HepG2 (cell line): ENCODE results near the gene SRRM3. TPM values are rescaled to one million over a fixed set of nuclear protein-coding genes. Genes with fewer than 3 reads are reported as not detected.
A peak's percentile ranks its signal among the peaks of the same experiment; 100 is the strongest.

Source experiments
- ARID5B ChIP-seq: IDR thresholded peaks from 2 replicates; pipeline ENCODE4 v1.4.0; 2020; ENCODE audit warnings: mild to moderate bottlenecking, missing genetic modification reagents
- CBX5 ChIP-seq: sonication (generic); formaldehyde crosslinking; IDR thresholded peaks from 2 replicates; pipeline ENCODE4 v1.4.0; 2020; ENCODE audit warnings: missing genetic modification reagents, borderline replicate concordance
- CCDC6 ChIP-seq: sonication (generic); formaldehyde crosslinking; IDR thresholded peaks from 2 replicates; pipeline ENCODE4 v1.8.1; 2022; ENCODE audit warnings: mild to moderate bottlenecking, missing genetic modification reagents, moderate library complexity
- MXD1 ChIP-seq: sonication (generic); formaldehyde crosslinking; IDR thresholded peaks from 2 replicates; pipeline ENCODE4 v1.4.0; 2020; ENCODE audit warnings: mild to moderate bottlenecking, missing genetic modification reagents
- NR2C2 ChIP-seq: sonication (generic); formaldehyde crosslinking; IDR thresholded peaks from 2 replicates; pipeline ENCODE4 v1.4.0; 2020; ENCODE audit warnings: missing genetic modification reagents, mild to moderate bottlenecking, moderate library complexity, borderline replicate concordance
- RARG ChIP-seq: sonication (generic); formaldehyde crosslinking; IDR thresholded peaks from 2 replicates; pipeline ENCODE4 v1.4.0; 2020; ENCODE audit warnings: low read depth, mild to moderate bottlenecking, missing genetic modification reagents
- REST ChIP-seq, 2 experiments: IDR thresholded peaks; 2 replicates each; pipeline ENCODE4 v1.6.1; 2011 to 2012; ENCODE audit warnings: low read length in 2 of 2, borderline replicate concordance in 1 of 2, low read depth in 1 of 2, mild to moderate bottlenecking in 1 of 2, moderate library complexity in 1 of 2
- SNAPC5 ChIP-seq: sonication (generic); formaldehyde crosslinking; IDR thresholded peaks from 2 replicates; pipeline ENCODE4 v1.8.1; 2023; ENCODE audit warnings: mild to moderate bottlenecking, missing genetic modification reagents, borderline replicate concordance
- ZBTB49 ChIP-seq: sonication (generic); formaldehyde crosslinking; IDR thresholded peaks from 2 replicates; pipeline ENCODE4 v1.4.0; 2020; ENCODE audit warnings: missing genetic modification reagents, borderline replicate concordance
- ZC3H13 ChIP-seq: sonication (generic); formaldehyde crosslinking; IDR thresholded peaks from 2 replicates; pipeline ENCODE4 v1.8.1; 2023; ENCODE audit warnings: mild to moderate bottlenecking, missing genetic modification reagents, moderate library complexity
- ZNF18 ChIP-seq: sonication (generic); formaldehyde crosslinking; IDR thresholded peaks from 2 replicates; pipeline ENCODE4 v1.8.0; 2022; ENCODE audit warnings: mild to moderate bottlenecking, missing genetic modification reagents; ENCODE audit not compliant: insufficient replicate concordance
- ZNF264 ChIP-seq: sonication (generic); formaldehyde crosslinking; IDR thresholded peaks from 2 replicates; pipeline ENCODE4 v1.4.0; 2020; ENCODE audit warnings: missing genetic modification reagents
- ZNF556 ChIP-seq: sonication (generic); formaldehyde crosslinking; IDR thresholded peaks from 2 replicates; pipeline ENCODE4 v1.4.0; 2020; ENCODE audit warnings: mild to moderate bottlenecking, missing genetic modification reagents, borderline replicate concordance
- ZNF563 ChIP-seq: sonication (generic); formaldehyde crosslinking; IDR thresholded peaks from 2 replicates; pipeline ENCODE4 v1.8.0; 2022; ENCODE audit warnings: mild to moderate bottlenecking, moderate library complexity, missing genetic modification reagents
- ZSCAN29 ChIP-seq: sonication (generic); formaldehyde crosslinking; conservative IDR thresholded peaks from 2 replicates; pipeline ENCODE4 v1.4.0; 2020; ENCODE audit warnings: mild to moderate bottlenecking, missing genetic modification reagents
- polyA plus RNA-seq, 8 experiments: library from polyadenylated mRNA; depleted of rRNA in 3 of 8; stranded (reverse) in 7 of 8; unstranded in 1 of 8; fragments of >200 nt; fragmentation: Illumina TruSeq in 4 of 8; extraction: Trizol in 4 of 8; gene quantifications; 2 replicates each; pipeline versions ENCODE4 v1.2.1 to v1.2.3, GENCODE V29; 2011 to 2016; ENCODE audit warnings: low read depth in 4 of 8, missing spikeins in 1 of 8, mixed read lengths in 1 of 8; ENCODE audit not compliant: insufficient read depth in 1 of 8
- total RNA-seq, 5 experiments: library from RNA; depleted of rRNA; stranded (reverse); fragments of >200 nt; fragmentation: Illumina TruSeq; extraction: Trizol; gene quantifications; 2 replicates each; pipeline ENCODE4 v1.2.3, GENCODE V29; 2016; ENCODE audit warnings: low read depth in 1 of 5

SRRM3 gene
- total and polyA plus RNA-seq, 2 of the 13 experiments (the other 11 are each of a cell fraction or from before 2014, with no cell fraction given) = 0.13 to 0.54 TPM

GRCh38 chr7:76316984-76317781, 115.5 kb downstream of the SRRM3 start (continued):
- TF ChIP-seq ARID5B (CRISPR knock-in tag) (no peak), ZSCAN29 (CRISPR knock-in tag) (no peak), CCDC6 (CRISPR knock-in tag) (no peak), ZNF264 (CRISPR knock-in tag) (0 out of 2 replicates have a peak, but pooled peaks have one; percentile 29), SNAPC5 (CRISPR knock-in tag) (no peak), ZNF18 (CRISPR knock-in tag) (no peak), REST (IDR thresholded peaks at IDR 0.05; ENCODE audit: borderline replicate concordance in 1 of 2, low read depth in 1 of 2, low read length in 2 of 2) (no peak), RARG (no peak), ZC3H13 (no peak; the same call in 1 of the 2 replicates), ZBTB49 (CRISPR knock-in tag) (no peak), ZNF563 (CRISPR knock-in tag) (no peak), ZNF556 (CRISPR knock-in tag) (no peak), NR2C2 (no peak), MXD1 (0 out of 2 replicates have a peak, but pooled peaks have one; percentile 6), CBX5 (CRISPR knock-in tag) (no peak)
